H1 (cell line): ENCODE data around the gene MRPL43. TPM values are rescaled to one million over a fixed set of nuclear protein-coding genes. Genes with fewer than 3 reads are reported as not detected.

Source experiments
- CTCF ChIA-PET: fragments of 300-600 bp; sonication (Branson Sonifier 250); formaldehyde crosslinking; loops from one replicate; lab custom pipeline; 2021; ENCODE audit not compliant: partially characterized antibody; lab: Charles Lee
- POLR2A ChIA-PET: fragments of 300-600 bp; sonication (Branson Sonifier 250); formaldehyde crosslinking; loops from one replicate; lab custom pipeline; 2021; ENCODE audit warnings: inconsistent platforms; ENCODE audit not compliant: partially characterized antibody; lab: Charles Lee
- DNase-seq, 2 experiments: peaks; one replicate each; pipeline versions ENCODE4 v3.0.0 to v3.0.0-alpha.2; 2010 to 2022; ENCODE audit warnings: low spot score in 2 of 2, low read depth in 1 of 2, mixed read lengths in 1 of 2
- FAIRE-seq: peaks from 2 replicates; lab custom pipeline; 2011; peaks lifted over from hg19 to GRCh38; lab: Jason Lieb, UNC
- H2AFZ ChIP-seq: 2 replicates; pipeline ENCODE4 v1.8.1; 2012; ENCODE audit warnings: low read length, inconsistent platforms
- H2AK5ac ChIP-seq: 2 replicates; pipeline ENCODE4 v1.6.1; 2013; ENCODE audit warnings: low read depth, low read length
- H2BK120ac ChIP-seq: replicated peaks from 2 replicates; pipeline ENCODE3; 2013; ENCODE audit warnings: low read depth, low read length, inconsistent platforms
- H2BK12ac ChIP-seq: 2 replicates; pipeline ENCODE4 v1.6.1; 2013; ENCODE audit warnings: low read depth, low read length
- H2BK15ac ChIP-seq: 2 replicates; pipeline ENCODE4 v1.6.1; 2013; ENCODE audit warnings: low read length
- H2BK20ac ChIP-seq: 2 replicates; pipeline ENCODE4 v1.6.1; 2013; ENCODE audit warnings: low read length
- H2BK5ac ChIP-seq: 2 replicates; pipeline ENCODE4 v1.6.1; 2013; ENCODE audit warnings: low read depth, low read length
- H3K14ac ChIP-seq: 2 replicates; pipeline ENCODE4 v1.6.1; 2013; ENCODE audit warnings: inconsistent platforms; ENCODE audit not compliant: insufficient read length
- H3K18ac ChIP-seq: 2 replicates; pipeline ENCODE4 v1.6.1; 2013; ENCODE audit warnings: low read length; ENCODE audit errors: extremely low read depth
- H3K23ac ChIP-seq: 2 replicates; pipeline ENCODE4 v1.6.1; 2013; ENCODE audit warnings: inconsistent platforms; ENCODE audit not compliant: insufficient read length
- H3K23me2 ChIP-seq: 2 replicates; pipeline ENCODE4 v1.6.1; 2013; ENCODE audit warnings: low read depth, low read length
- H3K27ac ChIP-seq: 2 replicates; pipeline ENCODE4 v1.6.1; 2011; ENCODE audit warnings: low read depth, low read length, inconsistent platforms
- H3K27me3 ChIP-seq, 4 experiments: replicated peaks in 1 of 4; 1 replicate in 1 of 4; 2 replicates in 3 of 4; pipeline versions ENCODE4 v1.6.1 to v1.8.1; 2011 to 2013; ENCODE audit warnings: low read length in 3 of 4, mild to moderate bottlenecking in 3 of 4, inconsistent platforms in 2 of 4, mixed read lengths in 2 of 4, moderate library complexity in 1 of 4; ENCODE audit not compliant: control insufficient read depth in 3 of 4, insufficient read depth in 3 of 4; ENCODE audit errors: extremely low read depth in 1 of 4
- H3K36me3 ChIP-seq, 4 experiments: 2 replicates each; pipeline versions ENCODE4 v1.6.1 to v1.8.1; 2011 to 2013; ENCODE audit warnings: mild to moderate bottlenecking in 4 of 4, low read length in 3 of 4, moderate library complexity in 2 of 4, control low read depth in 1 of 4, inconsistent platforms in 1 of 4; ENCODE audit not compliant: insufficient read depth in 4 of 4, control insufficient read depth in 2 of 4
- H3K4ac ChIP-seq: replicated peaks from 2 replicates; pipeline ENCODE3; 2013; ENCODE audit warnings: low read length, low read depth, mixed read lengths, inconsistent platforms; ENCODE audit not compliant: insufficient read length
- H3K4me1 ChIP-seq, 4 experiments: replicated peaks in 1 of 4; 1 replicate in 1 of 4; 2 replicates in 3 of 4; pipeline versions ENCODE4 v1.6.1 to v1.8.1; 2011 to 2013; ENCODE audit warnings: low read length in 3 of 4, inconsistent platforms in 2 of 4, mixed read lengths in 1 of 4; ENCODE audit not compliant: insufficient read depth in 4 of 4, control insufficient read depth in 3 of 4
- H3K4me2 ChIP-seq, 2 experiments: 2 replicates each; pipeline versions ENCODE4 v1.6.1 to v1.8.1; 2011 to 2013; ENCODE audit warnings: low read depth in 2 of 2, low read length in 2 of 2, control low read depth in 1 of 2, inconsistent platforms in 1 of 2, mild to moderate bottlenecking in 1 of 2; ENCODE audit not compliant: insufficient read depth in 1 of 2
- H3K4me3 ChIP-seq, 4 experiments: fragments of 200-600, 300-600 bp in 1 of 4; sonication (generic), shearing (Covaris generic), sonication (Bioruptor Twin) in 1 of 4; 2 replicates each; pipeline versions ENCODE4 v1.5.1 to v1.8.1; 2011 to 2016; ENCODE audit warnings: low read length in 4 of 4, low read depth in 3 of 4, control low read depth in 2 of 4, inconsistent platforms in 2 of 4, mild to moderate bottlenecking in 2 of 4, mixed read lengths in 1 of 4, moderate library complexity in 1 of 4; ENCODE audit not compliant: insufficient read depth in 2 of 4; ENCODE audit errors: extremely low read depth in 1 of 4
- H3K56ac ChIP-seq: replicated peaks from 2 replicates; pipeline ENCODE3; 2013; ENCODE audit warnings: low read depth, mild to moderate bottlenecking, mixed read lengths, low read length, inconsistent platforms; ENCODE audit not compliant: insufficient read length
- H3K79me1 ChIP-seq: 2 replicates; pipeline ENCODE4 v1.6.1; 2013; ENCODE audit warnings: low read depth, low read length, control low read depth
- H3K79me2 ChIP-seq, 2 experiments: 2 replicates each; pipeline versions ENCODE4 v1.6.1 to v1.8.1; 2012 to 2013; ENCODE audit warnings: low read length in 2 of 2, mild to moderate bottlenecking in 2 of 2, inconsistent platforms in 1 of 2; ENCODE audit not compliant: insufficient read depth in 2 of 2, control insufficient read depth in 1 of 2
- H3K9ac ChIP-seq, 4 experiments: replicated peaks in 1 of 4; 1 replicate in 1 of 4; 2 replicates in 3 of 4; pipeline versions ENCODE4 v1.6.1 to v1.8.1; 2011 to 2013; ENCODE audit warnings: low read depth in 3 of 4, low read length in 3 of 4, control low read depth in 2 of 4, mild to moderate bottlenecking in 2 of 4, moderate library complexity in 2 of 4, inconsistent platforms in 1 of 4; ENCODE audit errors: extremely low read depth in 1 of 4
- H3K9me3 ChIP-seq, 2 experiments: 2 replicates each; pipeline versions ENCODE4 v1.6.1 to v1.8.1; 2012 to 2013; ENCODE audit warnings: mild to moderate bottlenecking in 2 of 2, moderate library complexity in 2 of 2, control low read depth in 1 of 2, inconsistent platforms in 1 of 2, low read depth in 1 of 2, low read length in 1 of 2, mixed read lengths in 1 of 2; ENCODE audit not compliant: insufficient read depth in 2 of 2
- H4K20me1 ChIP-seq, 2 experiments: replicated peaks in 1 of 2; 2 replicates each; pipeline versions ENCODE3 to v1.8.1; 2011 to 2013; ENCODE audit warnings: inconsistent platforms in 2 of 2, low read length in 2 of 2, mild to moderate bottlenecking in 1 of 2; ENCODE audit not compliant: insufficient read depth in 2 of 2, control insufficient read depth in 1 of 2
- H4K5ac ChIP-seq: 2 replicates; pipeline ENCODE4 v1.6.1; 2013; ENCODE audit warnings: low read length, low read depth, mixed read lengths, inconsistent platforms; ENCODE audit not compliant: insufficient read length
- H4K8ac ChIP-seq: 2 replicates; pipeline ENCODE4 v1.8.0; 2013; ENCODE audit warnings: mild to moderate bottlenecking, moderate library complexity, low read length, inconsistent platforms; ENCODE audit not compliant: insufficient read depth; ENCODE audit errors: extremely low read depth
- H4K91ac ChIP-seq: replicated peaks from 2 replicates; pipeline ENCODE3; 2013; ENCODE audit warnings: low read length, mixed read lengths, inconsistent platforms; ENCODE audit not compliant: insufficient read length
- BCL11A ChIP-seq, 2 experiments: IDR thresholded peaks; one replicate each; pipeline ENCODE4 v1.6.1; 2011; ENCODE audit warnings: low read depth in 2 of 2, low read length in 2 of 2, mild to moderate bottlenecking in 2 of 2
- BRCA1 ChIP-seq: IDR thresholded peaks from 2 replicates; pipeline ENCODE4 v1.6.1; 2012; ENCODE audit warnings: low read depth, low read length, improper control_type of control experiment
- EZH2 ChIP-seq: fragments of 200-600 bp; sonication (generic); IDR thresholded peaks from 2 replicates; pipeline ENCODE4 v1.7.1; 2012; ENCODE audit warnings: low read depth, mild to moderate bottlenecking, moderate library complexity, low read length, inconsistent platforms; ENCODE audit not compliant: severe bottlenecking
- HDAC2 ChIP-seq, 2 experiments: fragments of 300-600 bp in 1 of 2; sonication (generic) in 1 of 2; IDR thresholded peaks; 2 replicates each; pipeline ENCODE4 v1.6.1; 2011 to 2012; ENCODE audit warnings: low read depth in 2 of 2, low read length in 2 of 2, mild to moderate bottlenecking in 2 of 2, moderate library complexity in 2 of 2, borderline replicate concordance in 1 of 2, inconsistent platforms in 1 of 2
- KDM1A ChIP-seq: fragments of 200-600, 300-600 bp; sonication (generic); IDR thresholded peaks from 2 replicates; pipeline ENCODE4 v1.7.1; 2016; ENCODE audit warnings: mild to moderate bottlenecking, low read length, borderline replicate concordance
- KDM5A ChIP-seq: fragments of 200-600 bp; IDR thresholded peaks from 2 replicates; pipeline ENCODE4 v1.7.1; 2012; ENCODE audit warnings: mild to moderate bottlenecking, low read length, inconsistent platforms, mixed read lengths
- NANOG ChIP-seq: IDR thresholded peaks from 2 replicates; pipeline ENCODE4 v1.6.1; 2011; ENCODE audit warnings: low read length, low read depth, mild to moderate bottlenecking, inconsistent platforms; ENCODE audit not compliant: insufficient read depth, poor library complexity, severe bottlenecking
- RAD21 ChIP-seq, 2 experiments: IDR thresholded peaks in 1 of 2; conservative IDR thresholded peaks in 1 of 2; 2 replicates each; pipeline ENCODE4 v1.6.1; 2011; ENCODE audit warnings: low read depth in 2 of 2, low read length in 2 of 2, improper control_type of control experiment in 1 of 2, inconsistent platforms in 1 of 2, mild to moderate bottlenecking in 1 of 2, moderate library complexity in 1 of 2
- RNF2 ChIP-seq: fragments of 200-900, 300-1000 bp; sonication (generic); IDR thresholded peaks from 2 replicates; pipeline ENCODE4 v1.7.1; 2016; ENCODE audit warnings: borderline replicate concordance, low read depth, mild to moderate bottlenecking, antibody characterized with exemption, low read length; ENCODE audit not compliant: poor library complexity, severe bottlenecking; ENCODE audit errors: missing control alignments
- TEAD4 ChIP-seq: IDR thresholded peaks from 2 replicates; pipeline ENCODE4 v1.6.1; 2012; ENCODE audit warnings: low read depth, low read length, inconsistent platforms, mixed read lengths
- ZNF274 ChIP-seq: IDR thresholded peaks from 2 replicates; pipeline ENCODE4 v1.7.0; 2012; ENCODE audit warnings: low read length, borderline replicate concordance; ENCODE audit errors: extremely low read depth
- WGBS, 2 experiments: shearing (Covaris generic) in 1 of 2; methylation state at CpG; one replicate each; pipeline versions ENCODE4 v1.1.6 to v1.1.7; 2013 to 2015; ENCODE audit warnings: low lambda C conversion rate in 2 of 2, mixed read lengths in 2 of 2, inconsistent platforms in 1 of 2, low coverage in 1 of 2, missing lambda C conversion rate in 1 of 2; ENCODE audit not compliant: insufficient replicate concordance in 2 of 2, insufficient coverage in 1 of 2, insufficient read length in 1 of 2; ENCODE audit errors: extremely low coverage in 1 of 2, missing lambda C conversion rate in 1 of 2; 5-methylcytosine and 5-hydroxymethylcytosine counted together
- polyA plus RNA-seq, 7 experiments: library from polyadenylated mRNA; depleted of rRNA in 3 of 7; stranded (reverse) in 5 of 7; unstranded in 2 of 7; fragments of >200 nt in 5 of 7; fragments of 200-250 nt in 2 of 7; gene quantifications; 1 replicate in 5 of 7; 2 replicates in 1 of 7; 4 replicates in 1 of 7; pipeline versions ENCODE4 v1.2.1 to v1.2.3, GENCODE V29; 2011 to 2013; ENCODE audit warnings: missing spikeins in 2 of 7, mixed read lengths in 2 of 7
- total RNA-seq: library from RNA; stranded (reverse); fragmentation: NEBNext Ultra II Directional; extraction: Animal tissue kit (Norgen Biotek cat#: 25700); gene quantifications from 2 replicates; pipeline ENCODE4 v1.2.1, GENCODE V29; 2021

Gene MRPL43
- total and polyA plus RNA-seq, 2 of the 8 experiments (the other 6 are each of a cell fraction or from before 2014, with no cell fraction given), result 74.1 to 149 TPM

DNA sequence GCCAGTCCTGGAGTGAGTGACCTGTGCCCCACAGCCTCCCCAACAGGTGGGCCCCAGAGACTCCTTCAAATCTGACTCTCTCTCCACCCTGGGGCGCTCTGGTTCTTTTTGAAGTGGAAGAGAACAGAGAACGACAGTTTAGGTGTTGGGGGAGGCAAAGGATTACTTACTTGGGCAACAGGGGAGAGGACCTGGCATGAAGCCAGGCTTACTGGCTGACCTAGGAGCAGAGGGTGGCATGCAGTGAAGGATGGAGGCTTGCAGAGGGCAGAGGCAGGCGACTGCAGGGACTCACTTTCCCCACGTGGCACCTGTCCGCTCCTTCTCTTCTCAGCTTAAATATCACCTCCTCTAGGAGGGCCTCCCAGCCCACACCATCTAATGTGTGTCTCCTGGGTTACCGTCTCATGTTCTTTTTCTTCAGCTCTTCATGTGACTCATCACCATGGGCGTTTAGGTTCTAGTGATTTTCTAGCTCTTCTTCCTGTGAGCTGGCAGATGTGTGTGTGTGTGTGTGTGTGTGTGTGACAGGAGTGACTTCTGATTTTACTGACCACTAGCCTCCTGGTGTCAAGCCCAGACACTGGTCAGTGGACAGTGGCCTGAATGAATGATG, 27.8 kb upstream of the MRPL43 start:
- Histone ChIP-seq H2BK120ac (no peak overlapping the region), H3K36me3 (no peaks in the 10 kb centered on the region), H2AK5ac (no peak overlapping the region), H3K4me3 (no peak overlapping the region), H4K20me1 (no peaks in the 10 kb centered on the region), H3K79me2 (no peaks in the 10 kb centered on the region), H4K8ac (no peak overlapping the region; the same call in 1 of the 2 replicates), H2BK12ac (peak overlapping the region; percentile 75; the same call in 1 of the 2 replicates), H2AFZ (no peak overlapping the region), H3K23ac (no peak overlapping the region), H3K4me1 (peaks cover 0 to 18% (median 11%) of the 10 kb centered on the region in 4 experiments; a peak in 5 of 7 replicates), H2BK5ac (no peak overlapping the region), H3K27me3 (peaks cover 14 to 40% (median 31%) of the 10 kb centered on the region in 4 experiments), H2BK20ac (no peak overlapping the region), H2BK15ac (no peak overlapping the region), H4K91ac (no peak overlapping the region), H4K5ac (no peak overlapping the region), H3K79me1 (no peaks in the 10 kb centered on the region), H3K56ac (no peak overlapping the region), H3K9ac (no peak overlapping the region), H3K23me2 (peaks cover 11% of the 10 kb centered on the region; the same call in 1 of the 2 replicates), H3K9me3 (no peaks in the 10 kb centered on the region), H3K14ac (no peak overlapping the region), H3K4me2 (no peak overlapping the region), H3K27ac (no peak overlapping the region), H3K4ac (no peak overlapping the region), H3K18ac (no peak overlapping the region)
- no peak for DNase-seq
- no peak for FAIRE-seq
- POLR2A ChIA-PET, result interaction anchor here (1.0 to 6.5 kb wide), 7 partner anchors 11 to 81 kb away, joined by 3 to 81 read pairs (median 7); partner anchors contain the start of genes LZTS2, MRPL43 and TWNK
- CTCF ChIA-PET, result interaction anchor here (0.5 to 7.2 kb wide), 59 partner anchors 12 to 1692 kb away, joined by 3 to 464 read pairs (median 5); partner anchors contain the start of genes KAZALD1, LZTS2, MRPL43 and PDZD7
- 46% methylated on average over 7 of the region's 7 CpGs; no CpG with 5 or more reads in 1 of the 2 experiments for WGBS, 2 experiments
- TF ChIP-seq NANOG (no peak), BCL11A (IDR thresholded peaks at IDR 0.05; ENCODE audit: low read depth in 2 of 2, low read length in 2 of 2) (no peak), RAD21 (IDR thresholded peaks at IDR 0.05 in 1 of 2, conservative IDR thresholded peaks at IDR 0.05 in 1 of 2; ENCODE audit: low read depth in 2 of 2, low read length in 2 of 2) (no peak), TEAD4 (no peak), EZH2 (no peak), BRCA1 (no peak), ZNF274 (no peak), RNF2 (no peak), HDAC2 (IDR thresholded peaks at IDR 0.05; ENCODE audit: borderline replicate concordance in 1 of 2, low read depth in 2 of 2, low read length in 2 of 2) (no peak), KDM5A (no peak), KDM1A (no peak)
